Neuronal stem cell (in vitro differentiated cells): ENCODE results near the gene ZNF337.
"Not testable (repeated sequence)": the region's sequence is repeated elsewhere in the genome, so short reads cannot be mapped to it uniquely, and the experiment has no call there.

Source experiments
- DNase-seq: peaks from one replicate; pipeline ENCODE4 v3.0.0-alpha.2; 2013; ENCODE audit warnings: low spot score
- H2AFZ ChIP-seq: one replicate; pipeline ENCODE4 v1.6.1; 2013; ENCODE audit warnings: mild to moderate bottlenecking, low read length, inconsistent platforms
- H2AK5ac ChIP-seq: 2 replicates; pipeline ENCODE4 v1.6.1; 2013; ENCODE audit warnings: low read depth, mild to moderate bottlenecking, inconsistent platforms, low read length, moderate library complexity, mixed read lengths
- H2BK120ac ChIP-seq: 2 replicates; pipeline ENCODE4 v1.6.1; 2013; ENCODE audit warnings: low read depth, mild to moderate bottlenecking, inconsistent platforms, low read length, moderate library complexity, mixed read lengths
- H2BK12ac ChIP-seq: one replicate; pipeline ENCODE4 v1.6.1; 2013; ENCODE audit warnings: low read length, inconsistent platforms
- H2BK15ac ChIP-seq: 2 replicates; pipeline ENCODE4 v1.6.1; 2013; ENCODE audit warnings: mild to moderate bottlenecking, low read length, inconsistent platforms, mixed read lengths
- H2BK5ac ChIP-seq: one replicate; pipeline ENCODE4 v1.6.1; 2013; ENCODE audit warnings: inconsistent platforms, mild to moderate bottlenecking, low read length, moderate library complexity
- H3K14ac ChIP-seq: one replicate; pipeline ENCODE4 v1.6.1; 2013; ENCODE audit warnings: low read length, inconsistent platforms
- H3K18ac ChIP-seq: 2 replicates; pipeline ENCODE4 v1.6.1; 2013; ENCODE audit warnings: low read length, inconsistent platforms
- H3K23ac ChIP-seq: 2 replicates; pipeline ENCODE4 v1.6.1; 2013; ENCODE audit warnings: low read depth, mild to moderate bottlenecking, mixed read lengths, low read length, inconsistent platforms; ENCODE audit not compliant: poor library complexity
- H3K27ac ChIP-seq: replicated peaks from 3 replicates; pipeline ENCODE4 v1.5.1; 2013; ENCODE audit warnings: low read length, inconsistent platforms
- H3K27me3 ChIP-seq, 3 experiments: 2 replicates each; pipeline ENCODE4 v1.6.1; 2013; ENCODE audit warnings: low read length in 3 of 3, mild to moderate bottlenecking in 2 of 3, inconsistent platforms in 1 of 3, low read depth in 1 of 3, mixed read lengths in 1 of 3, moderate library complexity in 1 of 3; ENCODE audit not compliant: control insufficient read depth in 3 of 3, insufficient read depth in 3 of 3
- H3K36me3 ChIP-seq, 2 donors: replicated peaks in 1 of 2; 2 replicates each; pipeline ENCODE4 v1.6.1; 2013; ENCODE audit warnings: low read length in 2 of 2; ENCODE audit not compliant: control insufficient read depth in 2 of 2, insufficient read depth in 2 of 2
- H3K4ac ChIP-seq: 2 replicates; pipeline ENCODE4 v1.6.1; 2013; ENCODE audit warnings: inconsistent platforms, mild to moderate bottlenecking, low read length, moderate library complexity
- H3K4me1 ChIP-seq, 2 donors: 1 replicate in 1 of 2; 2 replicates in 1 of 2; pipeline ENCODE4 v1.6.1; 2013; ENCODE audit warnings: low read length in 2 of 2, low read depth in 1 of 2; ENCODE audit not compliant: control insufficient read depth in 2 of 2, insufficient read depth in 1 of 2
- H3K4me2 ChIP-seq: one replicate; pipeline ENCODE4 v1.6.1; 2013; ENCODE audit warnings: mild to moderate bottlenecking, low read length, inconsistent platforms; ENCODE audit not compliant: insufficient read depth, poor library complexity, severe bottlenecking
- H3K4me3 ChIP-seq, 2 donors: 2 replicates each; pipeline ENCODE4 v1.5.1; 2013; ENCODE audit warnings: low read length in 2 of 2, mild to moderate bottlenecking in 2 of 2, inconsistent platforms in 1 of 2, moderate library complexity in 1 of 2
- H3K79me1 ChIP-seq: one replicate; pipeline ENCODE4 v1.6.1; 2013; ENCODE audit warnings: low read depth, mild to moderate bottlenecking, inconsistent platforms, low read length, moderate library complexity
- H3K9ac ChIP-seq: one replicate; pipeline ENCODE4 v1.6.1; 2013; ENCODE audit warnings: mild to moderate bottlenecking, low read depth, low read length, inconsistent platforms; ENCODE audit not compliant: poor library complexity
- H3K9me3 ChIP-seq, 2 donors: replicated peaks in 1 of 2; 2 replicates each; pipeline versions ENCODE3 to v1.6.1; 2013; ENCODE audit warnings: low read length in 2 of 2, mild to moderate bottlenecking in 2 of 2, inconsistent platforms in 1 of 2, low read depth in 1 of 2, mixed read lengths in 1 of 2, moderate library complexity in 1 of 2; ENCODE audit not compliant: control insufficient read depth in 2 of 2, insufficient read depth in 1 of 2
- H4K8ac ChIP-seq: one replicate; pipeline ENCODE4 v1.6.1; 2013; ENCODE audit warnings: low read depth, mild to moderate bottlenecking, inconsistent platforms, low read length, moderate library complexity
- H4K91ac ChIP-seq: one replicate; pipeline ENCODE4 v1.6.1; 2013; ENCODE audit warnings: low read length, low read depth, mild to moderate bottlenecking, inconsistent platforms; ENCODE audit not compliant: poor library complexity
- WGBS, 2 donors: extraction: QIAGEN DNeasy Blood & Tissue Kit; methylation state at CpG; one replicate each; pipeline ENCODE4 v1.1.7; 2013; ENCODE audit warnings: missing lambda C conversion rate in 2 of 2, mixed read lengths in 1 of 2; ENCODE audit not compliant: insufficient read length in 2 of 2, insufficient replicate concordance in 1 of 2; ENCODE audit errors: extremely low coverage in 2 of 2; 5-methylcytosine and 5-hydroxymethylcytosine counted together

ZNF337 gene

DNA sequence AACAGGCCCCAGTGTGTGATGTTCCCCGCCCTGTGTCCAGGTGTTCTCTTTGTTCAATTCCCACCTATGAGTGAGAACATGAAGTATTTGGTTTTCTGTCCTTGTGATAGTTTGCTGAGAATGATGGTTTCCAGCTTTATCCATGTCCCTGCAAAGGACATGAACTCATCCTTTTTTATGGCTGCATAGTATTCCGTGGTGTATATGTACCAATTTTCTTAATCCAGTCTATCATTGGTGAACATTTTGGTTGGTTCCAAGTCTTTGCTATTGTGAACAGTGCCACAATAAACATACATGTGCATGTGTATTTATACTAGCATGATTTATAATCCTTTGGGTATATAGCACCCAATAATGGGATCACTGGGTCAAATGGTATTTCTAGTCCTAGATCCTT is 66.0 kb downstream of the ZNF337 start:
- H2BK15ac ChIP-seq, H3K4me2 ChIP-seq, H3K18ac ChIP-seq, H3K27ac ChIP-seq, H2AFZ ChIP-seq, H2BK120ac ChIP-seq, DNase-seq, H3K9me3 ChIP-seq, H3K4me3 ChIP-seq, H4K91ac ChIP-seq, H3K27me3 ChIP-seq, H3K4ac ChIP-seq, H3K4me1 ChIP-seq, H2BK12ac ChIP-seq, H3K36me3 ChIP-seq, H3K23ac ChIP-seq, H3K14ac ChIP-seq, H3K79me1 ChIP-seq, H4K8ac ChIP-seq, H3K9ac ChIP-seq, H2BK5ac ChIP-seq, H2AK5ac ChIP-seq: not testable (repeated sequence)
- no CpG with 5 or more reads among the region's 2 CpGs for WGBS, 2 donors

GRCh38 chr20:25629816-25630499 is 66.7 kb downstream of the ZNF337 start:
- Histone ChIP-seq H3K9me3 (no peaks in the 10 kb centered on the region), H3K18ac (no peak overlapping the region), H2BK5ac (no peak overlapping the region), H3K9ac (no peak overlapping the region), H3K4me2 (no peak overlapping the region), H3K36me3 (peaks cover 0 to 4% of the 10 kb centered on the region in 2 donors), H4K8ac (no peak overlapping the region), H4K91ac (no peak overlapping the region), H3K27me3 (no peaks in the 10 kb centered on the region), H3K23ac (no peak overlapping the region), H3K79me1 (no peaks in the 10 kb centered on the region), H2BK120ac (no peak overlapping the region), H2BK12ac (no peak overlapping the region), H3K27ac (no peak overlapping the region), H3K4ac (no peak overlapping the region), H2AFZ (no peak overlapping the region), H2AK5ac (no peak overlapping the region), H3K4me1 (no peaks in the 10 kb centered on the region), H3K14ac (no peak overlapping the region), H2BK15ac (no peak overlapping the region), H3K4me3 (no peak overlapping the region)
- DNase-seq = no peak
- no CpG with 5 or more reads among the region's 8 CpGs for WGBS, 2 donors

DNA sequence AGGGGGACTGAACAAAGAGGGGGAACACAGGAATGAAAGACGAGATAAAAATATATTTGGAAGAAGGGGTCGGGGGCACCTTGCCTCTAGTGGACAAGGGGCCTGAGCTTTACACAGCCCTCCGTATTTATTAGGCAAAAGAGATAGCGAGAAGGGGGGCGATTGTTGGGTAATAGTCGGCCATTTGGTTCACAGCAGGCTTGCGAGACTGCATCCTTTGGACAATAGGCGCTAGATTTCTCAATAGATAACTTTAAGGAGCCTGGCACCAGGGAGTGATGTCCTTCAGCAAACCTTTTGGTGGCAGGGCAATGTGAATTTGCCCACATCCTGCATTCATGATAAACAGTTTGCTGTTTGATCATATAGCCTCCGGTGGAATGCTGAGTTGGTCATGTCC is 69.9 kb downstream of the ZNF337 start:
- Histone ChIP-seq H3K4me2 (no peak overlapping the region), H2BK5ac (no peak overlapping the region)

GRCh38 chr20:25624500-25624939 is 72.1 kb downstream of the ZNF337 start:
- Histone ChIP-seq H3K4me1 (peaks cover 3 to 8% of the 10 kb centered on the region in 2 donors), H3K27ac (peak overlapping the region; percentile 76), H2AFZ (peak overlapping the region; percentile 97), H2BK15ac (peak overlapping the region; percentile 99), H4K8ac (peak overlapping the region; percentile 95), H3K36me3 (peaks cover 0 to 11% of the 10 kb centered on the region in 2 donors), H3K4me2 (peak overlapping the region; percentile 96), H3K4ac (peak overlapping the region; percentile 85), H3K9ac (peak overlapping the region; percentile 95), H3K14ac (peak overlapping the region; percentile 100), H2BK12ac (peak overlapping the region; percentile 58), H2AK5ac (peak overlapping the region; percentile 25), H3K23ac (peak overlapping the region; percentile 99), H2BK5ac (peak overlapping the region; percentile 46), H3K27me3 (peaks cover 0 to 5% (median 0%) of the 10 kb centered on the region in 3 experiments), H3K18ac (peak overlapping the region; percentile 99), H2BK120ac (peak overlapping the region; percentile 64), H3K79me1 (peaks cover 1% of the 10 kb centered on the region), H4K91ac (peak overlapping the region; percentile 95), H3K4me3 (peak overlapping the region; percentile 60 to 88), H3K9me3 (peaks cover 0 to 5% of the 10 kb centered on the region in 2 donors)
- no CpG with 5 or more reads among the region's 17 CpGs for whole genome bisulfite sequencing, 2 donors
- no peak for DNase-seq

More for the DNA sequence above, 69.9 kb downstream of the ZNF337 start:
- no peak overlapping the region for H2BK120ac ChIP-seq
- H3K36me3 ChIP-seq = no peaks in the 10 kb centered on the region
- no peak overlapping the region for H3K9ac ChIP-seq
- peaks cover 3 to 8% of the 10 kb centered on the region in 2 donors for H3K4me1 ChIP-seq
- no peaks in the 10 kb centered on the region for H3K9me3 ChIP-seq
- H3K4ac ChIP-seq = no peak overlapping the region
- H3K18ac ChIP-seq = no peak overlapping the region
- H3K27ac ChIP-seq = no peak overlapping the region
- H2BK15ac ChIP-seq = no peak overlapping the region
- no CpG with 5 or more reads among the region's 9 CpGs for WGBS, 2 donors
- H2BK12ac ChIP-seq = no peak overlapping the region
- no peak overlapping the region for H2AFZ ChIP-seq
- H4K8ac ChIP-seq = no peak overlapping the region
- H3K23ac ChIP-seq = no peak overlapping the region
- H3K14ac ChIP-seq = no peak overlapping the region
- no peak for DNase-seq
- no peak overlapping the region for H3K4me3 ChIP-seq
- no peak overlapping the region for H2AK5ac ChIP-seq
- peaks cover 1% of the 10 kb centered on the region for H3K79me1 ChIP-seq
- H4K91ac ChIP-seq = no peak overlapping the region
- peaks cover 0 to 5% (median 0%) of the 10 kb centered on the region in 3 experiments for H3K27me3 ChIP-seq
